AG09319 (cell line): ENCODE data around the gene ESPN.

ENCODE experiments used
- DNase-seq: peaks from one replicate; pipeline ENCODE4 v3.0.0-alpha.2; 2010; ENCODE audit warnings: low read depth; ENCODE audit errors: extremely low read depth
- CTCF ChIP-seq: IDR thresholded peaks from 2 replicates; pipeline ENCODE4 v1.5.1; 2011; ENCODE audit warnings: low read depth, mild to moderate bottlenecking, inconsistent platforms, low read length, moderate library complexity

ESPN gene

GRCh38 chr1:6461051-6461530 is 36.5 kb downstream of the ESPN start:
- DNase-seq, result no peak

GRCh38 chr1:6461538-6462411 is 37.2 kb downstream of the ESPN start:
- TF ChIP-seq CTCF, result no peak
- no peak for DNase-seq

More at GRCh38 chr1:6461051-6461530, 36.5 kb downstream of the ESPN start:
- no peak for TF ChIP-seq CTCF

GRCh38 chr1:6462412-6463119 is 38.0 kb downstream of the ESPN start:
- DNase-seq, result no peak
- no peak for TF ChIP-seq CTCF

- no peak for DNase-seq
- TF ChIP-seq CTCF, result no peak
These were observed 38.5 kb downstream of the ESPN start for GRCh38 chr1:6463120-6463412.

- no peak for DNase-seq
These were observed 39.9 kb downstream of the ESPN start for GRCh38 chr1:6464514-6464836.

GRCh38 chr1:6464915-6465314 is 40.3 kb downstream of the ESPN start:
- TF ChIP-seq CTCF, result no peak
- DNase-seq, result no peak

More at GRCh38 chr1:6464514-6464836, 39.9 kb downstream of the ESPN start:
- no peak for TF ChIP-seq CTCF

GRCh38 chr1:6465461-6466005 is 41.0 kb downstream of the ESPN start:
- no peak for DNase-seq
- no peak for TF ChIP-seq CTCF
